Stimulated activated CD8-positive, alpha-beta memory T cell treated with anti-CD3 and anti-CD28 coated beads, Interleukin-7, amount 100 ng/mL, for 4 hours (primary cell): ENCODE data around the gene ZNF827.

Experiments
- DNase-seq, 2 donors: peaks; one replicate each; pipeline ENCODE4 v3.0.0-alpha.2; 2020; ENCODE audit warnings: low read depth in 2 of 2

ZNF827 gene

DNA sequence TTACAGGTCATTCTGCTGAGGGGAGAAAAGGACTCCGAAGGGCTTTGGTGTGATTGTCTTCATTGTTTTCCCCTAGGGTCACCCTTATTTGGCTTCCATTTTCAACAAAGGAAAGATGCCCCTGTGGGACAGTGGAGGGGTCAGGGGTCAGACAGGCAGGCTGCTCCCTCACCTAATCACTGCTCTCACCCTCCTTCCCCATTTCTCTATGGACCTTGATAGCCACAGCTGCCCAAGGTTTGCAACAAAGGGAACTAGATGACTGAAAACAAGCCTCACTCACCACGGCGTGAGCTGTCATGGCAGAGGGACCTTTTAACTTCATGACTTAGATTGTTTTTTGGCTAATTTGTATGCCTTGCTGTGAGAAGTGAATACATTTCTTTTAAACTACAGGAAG, 218.0 kb downstream of the ZNF827 start:
- DNase-seq = no peak

DNA sequence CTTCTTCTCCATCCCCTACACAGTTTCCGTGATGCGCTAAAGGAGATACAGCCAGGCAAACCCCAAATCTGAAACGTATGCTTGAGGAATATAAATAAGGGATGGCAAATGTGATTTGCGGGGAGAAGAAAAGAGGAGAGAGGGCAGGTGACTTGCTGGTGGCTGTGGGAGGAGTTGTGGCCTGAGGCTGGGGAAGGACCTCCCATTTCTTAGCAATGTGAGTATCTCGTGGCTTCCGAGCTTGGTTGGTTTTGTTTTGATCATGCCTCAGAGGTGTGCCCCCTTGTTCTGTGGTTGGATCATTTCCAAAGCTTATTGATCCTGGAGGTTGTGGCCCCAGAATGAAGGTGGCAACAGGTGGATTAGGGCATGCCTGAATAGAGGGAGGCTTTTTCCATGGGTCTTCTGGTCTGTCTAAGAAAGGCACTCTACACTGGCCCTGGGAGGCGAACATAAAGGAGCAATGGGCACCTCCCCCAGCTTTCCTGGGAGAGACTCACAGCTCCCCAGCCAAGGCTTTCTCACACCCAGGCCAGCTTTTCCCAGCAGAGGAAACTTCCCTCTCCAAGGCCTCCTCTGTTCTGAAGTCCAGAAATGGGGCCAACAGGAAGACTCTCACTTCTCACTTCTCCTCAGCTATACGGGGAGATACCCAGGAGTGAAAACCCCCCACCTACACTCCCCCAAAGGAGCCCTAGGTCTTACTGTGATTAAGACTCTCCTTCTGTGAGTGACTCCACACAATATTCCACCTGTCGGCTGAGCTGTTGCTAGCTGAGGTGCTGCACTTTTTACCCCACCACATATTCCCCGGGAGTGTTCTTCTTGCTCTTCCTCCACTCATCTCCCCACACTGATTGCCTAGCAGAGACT, 218.6 kb downstream of the ZNF827 start:
- DNase-seq = no peak

GRCh38 chr4:145716661-145717200, 221.9 kb downstream of the ZNF827 start:
- no peak for DNase-seq

DNA sequence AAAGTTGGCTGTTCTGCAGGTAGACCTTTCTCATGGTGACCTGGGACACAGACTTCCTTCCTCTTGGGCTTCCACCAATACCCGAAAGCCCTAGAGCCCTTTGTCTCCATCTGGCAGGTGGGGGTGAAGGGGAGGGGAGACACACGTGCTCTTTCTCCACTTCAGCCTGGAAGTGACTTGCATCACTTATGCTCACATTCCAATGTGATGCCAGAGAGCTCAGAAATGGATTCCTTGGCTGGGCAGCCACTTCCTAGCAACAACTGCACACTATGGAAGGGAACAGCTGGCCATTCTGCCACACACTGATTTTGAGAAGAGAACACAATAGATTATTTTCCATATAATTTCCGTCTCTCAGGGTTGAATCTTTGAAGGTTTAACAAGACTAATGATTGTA, 222.4 kb downstream of the ZNF827 start:
- DNase-seq = no peak

GRCh38 chr4:145709843-145710242, 228.8 kb downstream of the ZNF827 start:
- DNase-seq = no peak

DNA sequence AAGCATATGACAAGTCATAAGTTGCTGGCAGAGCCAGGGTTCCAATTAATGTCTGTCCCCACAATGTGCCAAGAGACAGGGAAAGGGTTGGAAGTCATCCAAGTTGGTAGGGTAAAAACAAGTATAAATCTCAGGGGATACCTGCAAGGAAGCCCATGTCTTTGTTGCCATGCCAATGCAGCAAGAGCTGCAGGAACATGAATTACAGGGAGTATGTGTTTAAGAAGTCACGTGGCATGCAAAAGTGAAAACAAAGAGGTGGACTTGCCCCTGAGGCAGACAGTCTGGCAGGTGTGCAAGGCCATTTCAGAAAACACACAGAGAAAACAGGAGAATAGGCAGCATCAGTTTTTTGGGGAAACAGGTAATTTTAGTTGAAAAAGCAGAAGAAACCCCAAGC, 229.3 kb downstream of the ZNF827 start:
- DNase-seq = no peak
